GM19452 (cell line): ENCODE results near the gene SEC16A.

Source experiments
- ATAC-seq: cut with Tn5 transposase; IDR thresholded peaks from one replicate; pipeline ENCODE4 v1.9.1; 2021; ENCODE audit not compliant: unreplicated experiment

SEC16A gene

DNA sequence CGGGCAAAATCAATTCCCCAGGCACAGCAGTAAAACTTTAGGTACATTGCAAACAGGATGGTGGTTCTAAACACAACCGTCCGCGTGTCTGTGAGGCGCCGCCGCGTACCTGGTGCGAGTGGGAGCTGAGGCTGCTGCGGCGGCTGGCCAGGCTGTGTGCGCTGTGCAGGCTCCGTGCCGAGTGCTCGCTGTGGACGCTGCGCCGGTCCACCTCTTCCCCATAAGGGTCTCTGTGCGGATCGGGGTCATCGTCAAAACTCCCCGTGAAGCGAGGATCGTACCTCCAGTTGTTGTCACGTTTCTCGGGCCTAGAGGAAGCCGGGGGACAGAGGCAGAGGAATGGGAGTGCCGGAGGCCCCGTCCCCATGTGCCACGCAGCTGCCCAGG is 16.7 kb downstream of the SEC16A start:
- no peak for ATAC-seq

DNA sequence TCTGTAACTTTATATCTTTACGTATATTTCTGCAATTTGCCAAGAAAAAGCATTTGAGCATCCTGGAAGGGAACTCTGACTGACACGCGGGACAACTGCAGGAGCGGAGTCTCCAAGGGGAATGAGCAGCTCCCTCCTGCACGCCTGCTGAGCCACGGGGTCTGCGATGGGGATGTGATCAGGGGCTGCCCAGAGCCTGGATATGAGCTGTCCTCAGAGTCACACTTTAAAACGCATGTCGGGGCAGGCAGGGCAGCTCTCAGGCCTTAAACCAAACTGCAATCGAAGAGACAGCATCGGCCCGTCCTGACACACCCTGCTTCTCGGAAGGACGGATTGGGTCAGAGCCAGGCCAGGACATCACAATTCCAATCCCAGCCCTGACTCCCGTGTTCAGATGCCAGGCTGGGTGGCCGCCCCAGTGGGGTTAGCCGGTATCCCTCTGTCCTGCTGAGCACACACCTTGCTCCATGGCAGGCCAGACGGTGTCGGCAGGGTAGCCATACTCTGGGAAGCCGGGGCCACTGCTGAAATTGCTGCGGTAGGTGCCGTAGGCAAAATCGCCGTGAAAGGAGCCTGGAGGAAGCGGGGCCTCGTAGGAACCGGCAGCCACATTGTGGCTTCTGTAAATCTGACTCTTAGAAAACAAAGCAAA is 17.2 kb downstream of the SEC16A start:
- ATAC-seq, result no peak

DNA sequence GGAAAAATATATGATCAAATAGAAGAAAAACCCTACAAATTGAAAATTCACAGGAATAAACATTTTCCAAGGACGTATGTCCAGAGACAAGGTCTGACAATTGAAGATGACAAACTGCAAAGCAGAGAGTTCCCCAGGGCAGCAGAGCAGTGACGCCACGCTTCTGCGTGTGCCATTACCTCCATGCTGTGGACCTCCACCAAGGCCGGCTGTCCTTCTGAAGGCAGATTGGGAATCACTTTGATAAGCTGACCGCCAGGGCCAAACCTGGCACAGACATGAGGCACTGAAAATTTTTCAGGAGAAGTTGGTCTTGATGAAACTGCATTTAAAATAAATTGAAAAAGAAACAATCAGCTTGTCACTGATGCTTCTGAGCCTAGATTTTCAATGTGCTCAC is 18.6 kb downstream of the SEC16A start:
- ATAC-seq, result no peak

DNA sequence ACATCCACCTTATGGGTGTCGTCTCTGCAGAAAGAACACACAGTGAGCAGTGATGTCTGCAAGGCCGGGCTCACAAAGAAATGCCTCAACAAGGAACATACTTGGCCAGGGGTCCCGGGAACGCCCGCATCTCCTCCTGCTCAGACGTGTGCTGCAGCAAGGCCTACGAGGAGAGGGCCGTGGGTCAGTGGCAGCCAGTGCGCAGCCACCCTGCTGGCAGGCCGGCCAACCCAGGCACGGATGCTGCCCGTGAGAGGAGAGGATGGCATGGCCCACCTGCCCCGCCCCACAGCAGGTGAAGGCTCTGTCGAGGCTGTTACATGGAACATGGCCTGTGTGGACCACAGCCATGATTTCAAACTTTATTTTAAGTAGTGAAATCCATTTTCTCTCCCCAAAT is 19.3 kb downstream of the SEC16A start:
- ATAC-seq, result no peak

DNA sequence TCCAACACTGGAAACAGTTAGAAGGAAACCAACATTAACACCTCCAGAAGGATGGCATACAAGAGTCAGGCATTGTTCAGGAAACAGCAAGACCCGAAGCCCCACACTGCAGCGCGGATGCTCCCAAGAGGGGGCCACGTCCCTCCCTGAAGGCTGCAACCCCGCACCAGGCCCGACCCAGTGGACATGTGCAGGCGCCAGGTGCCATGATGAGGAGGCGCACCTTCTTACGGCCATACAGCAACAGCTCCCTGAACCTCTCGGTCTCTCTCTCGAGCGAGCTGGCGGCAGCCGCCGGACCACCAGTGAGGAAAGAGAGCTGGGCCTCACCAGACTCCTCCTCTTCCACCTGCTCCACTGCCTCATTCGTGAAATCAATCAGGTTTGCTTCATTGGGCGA is 20.2 kb downstream of the SEC16A start:
- ATAC-seq, result no peak

DNA sequence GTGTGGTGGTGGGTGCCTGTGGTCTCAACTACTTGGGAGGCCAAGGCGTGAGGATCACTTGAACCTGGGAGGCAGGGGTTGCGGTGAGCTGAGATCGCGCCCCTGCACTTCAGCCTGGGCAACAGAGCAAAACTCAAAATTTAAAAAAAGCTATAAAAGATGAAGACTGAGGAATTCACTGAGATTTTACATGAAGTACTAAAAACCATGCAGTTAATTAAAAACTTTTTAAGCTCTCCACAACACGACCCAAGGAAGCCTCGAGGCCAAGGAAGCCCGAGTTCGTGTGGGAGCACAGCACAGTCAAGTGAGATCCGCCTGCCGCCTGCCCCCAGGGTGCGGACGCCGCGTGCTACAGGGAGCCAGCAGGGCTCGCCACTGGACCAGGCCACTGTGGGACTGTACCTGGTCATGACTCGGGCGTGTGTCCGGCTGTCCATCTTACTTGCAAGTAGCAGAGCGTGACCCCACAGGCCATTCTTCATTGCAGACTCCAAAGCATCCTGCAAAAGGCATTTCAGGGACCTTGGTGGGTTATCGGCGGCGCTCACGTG is 22.0 kb downstream of the SEC16A start:
- no peak for ATAC-seq

DNA sequence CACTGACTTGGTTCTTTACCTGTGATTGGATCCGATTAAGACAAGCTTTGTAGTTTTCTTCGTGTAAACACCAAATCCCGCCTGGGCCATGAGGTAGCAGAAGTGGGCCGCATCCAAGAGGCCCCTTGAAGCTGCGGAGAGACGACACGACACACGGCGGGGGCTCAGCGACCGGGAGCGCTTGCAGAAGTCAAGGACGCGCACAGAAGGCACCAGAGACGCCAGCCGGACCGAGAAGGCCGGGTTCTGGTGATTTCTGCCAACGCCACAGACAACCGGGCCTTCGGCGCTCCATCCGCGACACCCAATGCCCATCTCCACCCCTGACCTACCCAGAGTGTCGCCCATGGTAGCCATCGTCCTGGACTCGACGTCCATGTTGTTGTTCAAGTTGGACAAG is 23.4 kb downstream of the SEC16A start:
- ATAC-seq, result no peak

DNA sequence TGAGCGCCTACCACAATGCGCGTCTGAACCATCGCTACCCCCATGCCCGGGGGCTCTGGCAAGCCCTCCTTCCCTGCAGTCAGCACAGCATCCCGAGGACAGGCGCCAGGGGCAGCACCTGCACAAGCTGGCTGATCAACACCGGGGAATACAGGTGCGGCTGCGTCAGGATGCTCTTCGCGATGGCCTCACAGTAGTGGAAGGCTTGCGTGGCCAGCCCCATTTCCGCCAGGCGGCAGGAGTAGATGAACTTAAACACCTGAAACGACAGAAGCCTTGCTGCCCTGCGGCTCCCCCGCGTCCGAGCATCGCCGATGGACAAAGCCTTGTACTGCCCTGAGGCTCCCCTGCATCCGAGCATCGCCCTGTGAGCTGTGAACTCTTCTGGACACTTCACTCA is 25.5 kb downstream of the SEC16A start:
- ATAC-seq, result no peak

DNA sequence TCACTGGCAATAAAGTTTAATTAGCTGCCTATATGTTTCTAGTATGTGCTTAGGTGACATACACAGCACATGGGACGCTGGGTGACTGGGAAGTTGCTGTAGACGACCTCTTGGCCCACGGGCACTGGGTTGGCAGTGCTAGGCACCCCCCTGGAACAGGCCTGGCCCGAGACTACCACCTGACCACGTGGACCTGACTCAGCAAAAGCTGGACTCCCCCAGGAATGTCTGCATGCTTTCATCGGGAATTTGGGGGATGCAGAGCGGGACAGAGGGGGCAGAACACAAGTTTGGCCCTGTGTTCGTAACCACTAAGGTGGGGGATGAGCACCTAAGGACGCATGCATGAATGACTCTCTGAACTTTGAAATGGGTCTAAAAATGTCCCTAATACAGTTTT is 26.6 kb downstream of the SEC16A start:
- ATAC-seq, result no peak

DNA sequence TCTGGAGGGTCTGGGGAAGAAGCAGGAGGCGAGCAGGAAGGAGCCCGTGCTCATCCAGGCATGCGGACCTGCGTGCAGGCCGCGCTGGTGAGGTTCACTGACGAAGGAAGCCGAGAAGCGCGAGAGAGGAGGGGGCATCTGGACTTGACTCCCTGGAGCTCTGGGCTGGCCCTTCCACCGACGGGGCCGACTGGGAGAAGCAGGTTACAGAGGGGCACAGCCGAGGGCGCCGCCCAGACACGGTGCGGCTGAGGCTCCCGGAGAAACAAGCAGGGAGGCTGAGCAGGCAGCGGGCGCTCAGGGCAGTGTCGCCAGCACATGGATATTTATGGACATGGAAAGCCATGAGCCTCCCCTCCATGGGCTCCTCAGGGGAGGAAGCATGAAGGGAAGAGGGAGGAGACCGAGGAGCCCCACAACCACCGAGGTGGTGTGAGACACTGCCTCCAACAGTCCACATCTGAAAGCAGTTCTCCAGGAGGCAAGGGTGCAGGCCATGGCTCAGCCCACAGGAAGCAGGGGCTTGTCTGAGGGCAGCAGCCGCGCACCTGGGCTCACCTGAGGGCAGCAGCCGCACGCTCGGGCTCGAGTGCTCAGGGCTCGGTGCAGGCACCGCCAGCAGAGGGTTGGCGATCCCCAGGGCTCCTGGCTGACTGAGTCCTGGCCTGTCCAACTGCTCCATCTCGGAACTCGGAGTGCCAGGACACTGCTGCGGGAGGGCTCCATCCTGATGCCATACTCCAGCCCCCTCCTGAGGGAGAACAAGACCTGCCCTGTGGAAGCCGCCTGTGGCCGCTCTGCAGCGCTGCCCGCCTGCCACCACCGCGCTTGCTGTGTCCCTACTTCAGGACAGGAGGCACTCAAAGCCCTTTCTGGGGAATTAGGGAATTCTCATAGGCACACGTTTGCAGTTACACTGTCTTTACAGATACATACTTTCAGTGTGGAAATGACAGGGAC is 27.5 kb downstream of the SEC16A start:
- ATAC-seq, result no peak

DNA sequence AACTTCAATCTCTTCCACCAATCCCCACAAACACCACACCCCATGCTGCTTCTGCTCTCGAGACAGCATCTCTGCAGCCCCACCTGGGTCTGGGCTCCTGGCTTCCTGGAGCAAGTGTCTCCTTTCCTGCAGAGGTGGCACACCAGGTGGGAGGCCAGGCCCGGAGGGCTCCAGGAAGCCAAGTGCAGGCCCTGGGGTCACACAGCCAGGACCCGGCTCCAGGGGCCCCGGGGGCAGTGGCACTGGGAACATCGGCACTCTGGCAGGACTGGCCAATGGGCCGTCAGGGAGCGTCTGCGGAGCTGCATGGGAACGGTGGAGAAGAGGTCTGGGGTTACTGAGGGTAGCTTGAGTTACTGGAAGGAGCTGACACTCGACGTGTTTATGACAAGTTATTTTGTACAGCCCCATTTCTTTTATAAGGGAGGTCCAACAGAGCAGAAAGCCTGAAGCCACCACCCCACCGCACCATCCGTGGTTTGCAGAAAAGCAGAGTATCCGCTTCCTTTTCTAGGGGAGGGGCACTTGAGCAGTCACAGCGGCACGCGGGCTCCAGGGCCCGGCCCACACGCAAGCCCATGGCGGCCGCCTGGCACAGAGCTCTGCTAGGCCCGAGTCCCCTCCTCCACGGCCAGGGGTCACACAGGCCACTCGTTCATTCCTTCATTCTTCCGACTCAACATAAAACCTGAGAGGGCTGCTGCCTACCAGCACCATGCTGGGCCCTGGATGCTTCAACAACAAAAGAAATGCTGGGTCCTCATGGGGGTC is 28.6 kb downstream of the SEC16A start:
- ATAC-seq, result no peak

DNA sequence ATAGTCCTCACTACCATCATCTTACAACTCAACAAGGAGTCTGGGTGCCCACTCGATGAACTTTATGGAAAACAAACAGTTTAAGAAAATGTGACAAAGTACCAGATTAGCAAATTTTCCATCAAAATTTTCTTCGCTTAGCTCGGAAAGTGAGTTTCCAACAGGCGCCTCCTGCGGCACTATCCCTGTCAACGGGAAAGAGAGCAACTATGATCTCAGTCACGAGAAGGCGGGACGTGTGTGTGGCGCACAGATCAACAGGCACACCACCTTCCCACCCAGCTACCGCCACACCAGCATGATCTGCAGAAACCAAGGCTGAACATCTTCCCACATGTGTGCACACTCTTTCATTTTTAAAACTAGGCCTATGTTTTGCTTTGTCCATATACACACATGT is 29.5 kb downstream of the SEC16A start:
- ATAC-seq, result no peak

DNA sequence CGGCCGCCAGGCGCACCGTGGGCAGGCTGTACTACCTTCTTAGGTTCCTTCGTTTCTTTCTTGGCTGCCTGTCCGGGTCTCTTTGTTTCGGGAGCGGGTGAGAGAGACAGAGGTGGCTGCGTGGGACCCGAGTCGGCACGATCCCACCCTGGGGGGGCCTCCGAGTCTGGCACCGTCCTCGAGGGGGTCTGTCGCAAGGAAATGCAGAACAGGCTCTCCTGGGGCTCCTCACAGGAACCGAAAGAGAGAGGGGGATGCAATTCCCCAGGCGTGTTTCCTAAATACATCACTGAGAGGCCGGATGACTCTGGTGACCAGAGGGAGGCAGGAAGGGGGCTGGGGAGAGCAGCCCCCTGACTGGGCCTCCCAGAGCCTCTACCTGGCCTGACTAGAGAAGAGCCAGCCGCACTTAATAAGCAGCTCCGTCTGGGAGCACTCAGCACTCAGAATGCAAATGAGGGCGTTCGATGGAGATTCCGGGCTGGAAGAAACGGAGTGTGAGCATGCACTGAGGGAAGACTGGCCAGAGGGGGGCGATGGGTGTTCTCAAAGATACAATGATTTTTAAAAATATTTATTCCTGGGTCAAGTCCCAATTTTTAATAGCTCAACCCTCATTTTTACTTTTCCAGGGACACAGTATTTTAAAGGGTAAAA is 31.5 kb downstream of the SEC16A start:
- no peak for ATAC-seq

DNA sequence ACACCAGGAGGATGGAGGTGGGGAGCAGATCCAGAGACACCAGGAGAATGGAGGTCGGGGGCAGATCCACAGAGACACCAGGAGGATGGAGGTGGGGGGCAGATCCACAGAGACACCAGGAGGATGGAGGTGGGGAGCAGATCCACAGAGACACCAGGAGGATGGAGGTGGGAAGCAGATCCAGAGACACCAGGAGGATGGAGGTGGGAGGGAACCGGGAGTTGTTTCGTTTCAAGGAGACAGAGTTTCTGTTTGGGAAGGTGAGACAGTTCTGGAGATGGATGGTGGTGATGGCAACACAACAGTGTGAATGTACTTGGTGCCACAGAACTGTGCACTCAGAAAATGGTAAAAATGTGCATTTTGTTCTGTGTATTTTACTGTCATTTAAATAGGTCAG is 34.2 kb downstream of the SEC16A start:
- no peak for ATAC-seq

DNA sequence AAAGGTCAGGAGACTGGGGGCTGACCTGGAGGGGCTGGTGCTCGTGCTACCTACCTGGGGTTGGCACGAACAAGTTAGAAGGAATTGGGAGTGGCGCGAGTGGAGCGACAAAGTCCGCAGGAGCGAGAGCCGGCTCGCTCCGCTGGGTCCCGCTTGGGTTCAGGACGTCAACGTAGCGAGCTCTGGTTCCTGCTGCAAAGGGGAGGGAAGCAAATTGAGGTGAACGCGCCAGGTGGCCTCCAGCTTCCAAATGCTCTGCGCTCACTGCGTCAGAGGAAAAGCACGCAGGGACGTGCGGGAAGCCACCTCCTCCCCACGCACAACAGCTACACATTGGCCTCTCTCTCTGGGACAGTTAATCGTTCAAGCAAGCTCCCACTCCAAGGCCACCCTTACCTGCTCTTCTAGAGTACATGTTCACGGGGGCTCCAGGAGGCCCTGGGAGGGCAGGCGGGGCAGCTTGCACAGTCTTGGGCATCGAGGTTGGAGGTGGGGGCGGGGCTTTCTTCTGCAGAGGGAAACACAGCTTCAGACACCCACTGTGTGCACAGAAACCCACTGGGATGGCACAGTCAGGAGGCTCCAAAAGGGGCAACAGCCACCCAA is 35.6 kb downstream of the SEC16A start:
- no peak for ATAC-seq

DNA sequence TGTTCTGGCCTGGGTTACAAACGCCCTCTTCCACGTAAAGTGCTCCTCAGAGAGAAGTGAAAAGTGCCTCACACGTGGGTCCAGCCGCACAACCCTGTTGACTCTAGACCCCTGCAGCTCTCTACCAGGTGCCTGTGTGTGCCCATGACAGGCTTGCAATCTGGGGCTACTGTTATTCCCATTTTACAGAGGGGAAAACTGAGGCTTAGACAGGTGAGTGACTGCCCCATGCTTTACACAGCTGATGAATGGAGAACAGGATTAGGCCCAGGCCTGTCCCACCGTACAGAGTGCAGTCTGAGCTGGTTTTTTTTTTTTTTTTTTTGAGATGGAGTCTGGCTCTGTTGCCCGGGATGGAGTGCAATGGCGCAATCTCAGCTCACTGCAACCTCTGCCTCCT is 37.0 kb downstream of the SEC16A start:
- no peak for ATAC-seq

DNA sequence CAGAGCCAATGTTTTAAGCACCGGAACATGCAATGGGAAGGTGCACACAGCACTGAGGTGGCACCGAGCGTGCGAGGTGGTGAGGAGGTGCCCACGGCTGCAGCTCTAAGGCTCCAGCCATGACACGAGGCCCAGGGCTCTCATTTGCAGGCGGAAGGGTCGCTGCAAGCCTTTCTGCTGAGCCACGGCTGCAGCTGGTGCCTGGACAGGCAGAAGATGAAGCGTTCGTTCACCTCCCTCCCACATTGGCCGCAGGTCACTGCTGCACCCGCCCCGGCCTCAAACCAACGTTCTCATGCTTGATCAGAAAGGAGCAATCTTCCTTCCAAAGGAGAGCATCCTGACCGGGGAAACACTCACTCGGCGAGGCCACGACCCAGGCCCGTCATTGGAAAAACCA is 38.7 kb downstream of the SEC16A start:
- ATAC-seq, result no peak

DNA sequence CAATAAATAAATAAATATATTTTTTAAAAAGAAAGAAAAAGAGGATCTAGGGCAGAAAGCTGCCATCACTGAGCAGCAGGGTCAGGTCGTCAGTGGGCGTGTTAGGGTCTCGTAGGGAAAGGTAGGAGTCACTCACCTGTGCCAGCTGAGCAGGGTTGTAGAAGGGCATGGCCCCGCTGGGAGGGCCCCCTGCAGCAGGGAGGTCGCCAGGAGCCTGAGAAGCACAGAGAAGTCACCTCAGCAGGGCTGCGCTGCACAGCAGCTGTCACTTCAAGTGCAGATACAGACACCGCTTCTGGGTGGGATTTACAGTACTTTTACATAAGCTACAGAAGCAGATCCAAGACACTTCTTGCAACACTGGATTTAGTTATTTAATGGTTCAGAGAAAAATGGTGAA is 39.2 kb downstream of the SEC16A start:
- no peak for ATAC-seq

DNA sequence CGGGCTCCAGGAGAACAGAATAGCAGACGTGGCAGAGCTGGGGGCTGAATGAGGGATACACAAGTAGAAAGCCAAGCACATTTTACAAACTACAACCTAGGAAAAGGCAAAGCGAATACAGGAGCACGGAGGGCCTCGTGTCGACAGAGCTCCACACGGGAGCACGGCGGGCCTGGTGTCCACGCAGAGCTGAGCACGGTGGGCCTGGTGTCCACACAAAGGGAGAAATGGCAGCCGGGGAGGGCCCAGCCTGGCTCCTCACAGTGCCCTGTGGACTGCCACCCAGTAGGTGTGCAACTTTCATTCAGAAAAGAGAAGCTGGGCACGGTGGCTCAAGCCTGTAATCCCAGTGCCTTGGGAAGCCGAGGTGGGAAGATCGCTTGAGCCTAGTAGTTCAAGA is 39.8 kb downstream of the SEC16A start:
- ATAC-seq, result no peak

DNA sequence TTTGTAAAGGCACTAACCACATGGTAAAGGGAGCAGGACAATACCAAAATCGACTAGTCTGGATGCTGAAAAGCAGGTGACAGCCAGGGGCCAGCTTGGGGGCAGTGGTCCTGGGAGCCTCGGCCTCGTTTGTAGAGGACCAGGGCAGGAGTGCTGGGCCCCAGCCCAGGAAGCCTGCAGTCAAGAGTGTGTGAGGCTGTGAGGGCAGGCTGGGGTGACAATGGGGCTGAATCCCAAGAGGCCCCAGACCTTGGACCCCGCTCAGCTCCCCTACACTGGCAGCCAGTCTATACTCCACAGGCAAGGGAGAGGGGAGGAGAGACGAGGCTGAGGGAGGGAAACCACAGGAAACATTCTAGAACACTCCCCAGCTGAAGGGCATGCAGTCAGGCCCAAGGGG is 40.6 kb downstream of the SEC16A start:
- ATAC-seq, result no peak
